ENCODE measurements around the gene RAP1B.
"Not testable (repeated sequence)": the region's sequence is repeated elsewhere in the genome, so short reads cannot be mapped to it uniquely, and the experiment has no call there.

Gene RAP1B

GRCh38 chr12:68637439-68637838 is 26.7 kb downstream of the RAP1B start:
- not testable (repeated sequence) for DNase-seq

GRCh38 chr12:68638171-68638570 is 27.5 kb downstream of the RAP1B start:
- no peak for DNase-seq

DNA sequence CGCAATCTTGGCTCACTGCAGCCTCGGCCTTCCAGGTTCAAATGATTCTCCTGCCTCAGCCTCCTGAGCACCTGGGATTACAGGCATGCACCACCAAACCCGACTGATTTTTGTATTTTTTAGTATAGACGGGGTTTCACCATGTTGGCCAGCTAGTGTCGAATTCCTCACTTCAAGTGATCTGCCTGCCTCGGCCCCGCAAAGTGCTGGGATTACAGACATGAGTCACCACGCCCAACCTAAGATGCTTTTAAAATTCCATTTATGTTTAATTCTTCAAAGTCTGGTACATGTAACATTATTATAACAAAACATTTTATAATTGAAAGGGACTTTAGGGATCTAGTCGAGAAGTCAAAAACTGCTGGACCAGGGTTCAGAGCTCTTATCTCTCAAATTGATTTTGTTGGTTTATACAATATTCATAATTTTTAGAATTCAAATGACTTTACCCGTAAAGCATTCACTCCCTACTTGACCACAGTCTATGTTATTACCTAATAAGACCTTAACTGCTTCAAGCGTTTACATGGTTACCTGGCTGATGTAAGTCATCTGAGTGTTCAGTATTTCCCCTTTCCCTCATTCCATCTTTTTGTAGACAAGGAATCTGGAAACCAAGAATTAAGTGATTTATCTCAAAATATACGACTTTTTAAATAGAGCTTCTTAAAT is 28.2 kb downstream of the RAP1B start:
- no peak for DNase-seq

DNA sequence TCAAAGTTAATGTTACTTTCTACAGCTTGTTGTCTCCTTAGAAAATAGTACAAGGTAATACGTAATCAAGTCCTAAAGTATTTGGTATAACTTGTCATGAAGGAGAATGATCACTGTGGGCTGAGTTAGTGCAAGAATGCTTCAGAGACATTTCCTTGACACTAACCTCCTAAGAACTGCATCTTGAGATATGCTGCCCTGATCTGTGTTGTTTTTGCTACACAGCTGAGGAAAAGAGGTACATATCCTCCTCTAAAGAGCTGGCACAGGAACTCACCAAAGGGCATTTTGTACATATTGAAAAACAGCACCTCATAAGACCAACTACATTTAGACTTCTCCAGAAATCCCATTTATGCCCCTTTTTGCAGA is 28.7 kb downstream of the RAP1B start:
- no peak for DNase-seq

GRCh38 chr12:68641138-68641537 is 30.4 kb downstream of the RAP1B start:
- DNase-seq = no peak

GRCh38 chr12:68646484-68646883 is 35.8 kb downstream of the RAP1B start:
- DNase-seq = no peak

- no peak for DNase-seq
Observed at GRCh38 chr12:68647507-68647906, 36.8 kb downstream of the RAP1B start.

- no peak for DNase-seq
Observed at GRCh38 chr12:68648179-68648578, 37.5 kb downstream of the RAP1B start.

- DNase-seq = no peak
Observed at GRCh38 chr12:68665016-68665569, 54.4 kb downstream of the RAP1B start.

- DNase-seq = no peak
Observed at GRCh38 chr12:68667291-68667690, 56.6 kb downstream of the RAP1B start.

DNA sequence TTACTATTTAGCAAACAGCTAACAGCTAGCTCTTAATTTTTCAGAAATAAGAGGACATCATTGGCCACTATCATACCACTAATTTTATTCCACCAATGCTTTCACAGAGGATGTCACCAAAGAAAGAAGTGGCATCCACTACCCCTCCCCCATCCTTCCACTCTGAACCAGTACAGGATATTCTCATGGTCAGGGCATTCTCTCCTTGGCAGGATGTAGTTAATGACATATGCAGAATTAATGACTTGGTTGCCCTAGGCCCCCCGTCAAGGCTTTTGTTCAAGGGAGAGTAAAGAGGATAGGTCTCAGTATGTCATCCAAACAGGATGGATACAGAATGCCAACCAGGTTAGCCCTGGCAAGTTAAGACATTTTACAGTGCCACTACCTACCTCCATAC is 57.2 kb downstream of the RAP1B start:
- no peak for DNase-seq

- DNase-seq = no peak
Observed at GRCh38 chr12:68671179-68671578, 60.5 kb downstream of the RAP1B start.

DNA sequence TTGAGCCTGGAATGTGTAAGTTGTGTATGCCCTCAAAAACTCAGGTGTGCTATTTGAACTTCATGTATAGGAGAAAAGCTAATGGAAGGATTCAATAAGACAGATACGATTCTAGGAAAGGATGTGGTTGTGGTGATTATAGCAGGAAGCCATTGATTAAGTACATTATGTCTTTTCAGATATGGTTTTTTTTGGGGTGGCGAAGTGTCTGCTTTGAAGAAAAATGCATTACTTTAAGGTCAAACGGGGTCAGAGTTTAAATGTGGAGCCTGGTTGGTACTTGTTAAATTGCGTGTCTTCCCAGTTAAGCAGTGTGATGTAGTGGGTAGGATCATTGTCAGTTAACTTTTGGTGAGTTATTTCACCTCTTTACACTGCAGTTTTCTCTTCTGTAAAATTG is 63.1 kb downstream of the RAP1B start:
- DNase-seq = no peak

DNA sequence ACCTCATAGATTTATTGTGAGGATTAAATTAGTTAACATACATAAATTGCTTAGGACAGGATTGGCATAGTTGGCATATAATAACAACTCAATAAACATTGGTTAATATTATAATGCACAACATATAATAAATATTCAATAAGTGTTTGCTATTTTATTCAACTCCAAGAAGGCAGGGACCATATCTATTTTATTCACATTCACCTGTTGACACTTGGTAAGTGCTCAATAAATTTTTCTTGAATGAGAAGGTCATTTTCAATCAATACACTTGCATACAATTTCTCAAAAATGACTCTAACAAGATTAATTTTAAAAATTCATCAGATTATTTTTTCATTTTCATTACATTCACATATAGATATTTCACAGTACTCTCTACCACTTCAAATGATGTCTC is 63.7 kb downstream of the RAP1B start:
- no peak for DNase-seq

DNA sequence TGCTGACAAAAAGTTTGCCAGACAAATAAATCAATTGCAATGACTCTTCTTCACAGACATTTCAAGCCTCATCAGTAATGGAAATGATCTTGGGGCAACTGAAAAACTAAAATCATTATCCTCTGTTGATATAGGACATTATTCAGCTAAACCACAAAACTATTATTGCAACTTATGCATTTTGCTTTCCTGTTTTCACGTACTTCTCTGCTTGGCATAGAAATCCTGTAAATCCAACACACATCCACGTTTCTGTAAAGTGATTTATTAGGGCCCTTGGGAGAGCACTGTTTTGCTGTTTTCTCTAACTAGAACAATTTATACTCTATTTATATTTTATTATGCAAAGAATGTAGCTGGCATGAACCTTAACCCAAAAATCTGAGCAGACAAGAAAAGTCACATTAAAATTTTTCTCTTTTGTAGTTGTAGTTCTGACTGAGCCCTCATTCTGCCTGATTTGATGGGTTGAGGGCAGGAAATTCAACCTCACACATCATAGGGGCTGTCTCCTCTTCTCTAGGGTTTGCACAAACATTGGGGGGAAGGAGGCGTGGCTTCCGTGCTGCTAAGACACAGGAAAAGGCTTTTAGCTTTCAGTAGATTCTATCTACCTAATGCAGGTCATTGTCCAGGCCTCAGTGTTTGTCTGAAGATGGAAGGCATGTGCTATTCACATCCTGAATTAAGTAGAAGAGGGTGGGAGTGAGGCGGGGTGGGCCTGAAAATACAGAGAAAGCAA is 64.6 kb downstream of the RAP1B start:
- peak in 1 of 2 donors; percentile 41 for DNase-seq

GRCh38 chr12:68676854-68677253 is 66.2 kb downstream of the RAP1B start:
- DNase-seq = not testable (repeated sequence)

DNA sequence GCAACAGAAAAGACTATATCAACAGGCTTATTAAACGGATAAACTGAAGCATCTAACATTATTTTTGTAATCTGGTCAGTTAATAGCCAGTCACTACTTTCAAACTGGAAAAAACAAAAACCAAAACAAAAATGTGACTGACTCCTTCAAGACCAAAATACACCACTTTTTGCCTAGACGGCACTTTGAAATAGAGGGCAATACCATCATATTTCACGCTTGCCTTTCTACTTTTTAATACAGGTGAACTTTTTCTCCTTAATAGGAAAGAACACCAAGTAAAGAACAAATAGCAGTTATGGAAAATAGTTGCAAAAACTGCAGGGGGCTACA is 75.5 kb downstream of the RAP1B start:
- no peak for DNase-seq

DNA sequence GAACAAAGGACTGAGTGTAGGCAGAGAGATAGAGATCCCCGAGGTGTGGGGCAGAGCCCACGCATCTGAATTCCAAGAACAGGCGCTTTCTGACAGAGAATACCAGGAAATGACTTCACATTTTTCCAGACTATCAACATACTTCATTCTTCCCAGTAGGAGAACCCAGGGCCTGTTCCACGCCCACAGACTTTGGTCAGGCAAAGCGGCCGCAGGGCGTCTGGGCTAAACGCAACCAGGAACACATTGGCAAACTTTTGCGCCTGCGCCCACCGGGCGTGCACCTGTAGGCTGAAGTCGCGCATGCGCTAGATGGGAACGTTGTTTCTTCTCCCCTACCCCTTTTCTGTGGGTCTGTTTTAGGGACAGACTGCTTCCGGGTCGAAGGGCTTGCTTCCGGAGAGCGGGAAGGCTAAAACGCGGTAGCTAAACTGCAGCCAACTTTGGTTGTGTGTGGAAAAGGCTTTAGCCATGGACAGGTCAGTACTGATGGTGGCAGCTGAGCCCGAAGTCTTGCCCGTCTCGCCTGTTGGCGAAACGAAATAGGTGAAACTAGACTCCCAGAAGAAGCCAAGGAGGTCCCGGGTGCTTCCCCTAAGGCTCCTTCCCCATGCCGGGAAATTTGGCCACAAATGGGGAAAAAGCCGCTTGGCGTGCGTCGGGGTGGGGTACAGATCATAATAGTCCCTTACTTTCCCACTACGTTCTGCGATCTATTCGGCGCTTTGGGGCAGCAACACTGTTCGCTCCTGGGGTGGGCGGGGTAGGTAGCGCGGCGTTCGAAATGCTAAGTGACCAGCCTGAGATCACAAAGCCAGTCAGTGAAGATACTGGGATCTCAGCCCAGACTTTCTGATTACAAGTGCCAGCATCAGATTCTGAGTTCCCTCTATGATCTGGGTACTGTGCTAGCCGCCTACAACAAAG is 76.2 kb downstream of the RAP1B start, which contains the start of gene NUP107:
NUP107 (plus strand) TSS at position 384 of the 927 bp plus-strand sequence; CDS start at position 472, 88 bp downstream.
- peak; percentile 87 to 98 for DNase-seq

DNA sequence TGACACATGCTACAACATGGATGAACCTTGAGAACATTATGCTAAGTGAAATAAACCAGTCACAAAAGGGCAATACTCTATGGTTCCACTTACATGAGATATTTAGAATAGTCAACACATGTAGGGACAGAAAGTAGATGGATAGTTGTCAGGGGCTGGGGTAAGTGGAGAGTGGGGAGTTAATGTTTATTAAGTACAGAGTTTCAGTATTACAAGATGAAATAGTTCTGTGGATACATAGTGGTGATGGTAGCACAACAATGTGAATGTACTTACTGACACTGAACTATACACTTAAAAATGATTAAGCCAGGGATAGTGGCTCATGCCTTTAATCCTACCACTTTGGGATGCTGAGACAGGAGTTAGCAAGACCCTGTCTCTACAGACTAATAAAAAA is 84.8 kb downstream of the RAP1B start:
- DNase-seq = no peak

- DNase-seq = no peak
Observed at GRCh38 chr12:68699486-68699885, 88.8 kb downstream of the RAP1B start.
